Neutrophil (primary cell): Measurements from ENCODE around the gene CSF1R.

Experiments used
- H3K27ac ChIP-seq: fragments of 200-600 bp; sonication (generic); 2 replicates; pipeline ENCODE4 v1.5.1; 2016; ENCODE audit warnings: mild to moderate bottlenecking, moderate library complexity
- H3K27me3 ChIP-seq: fragments of 200-600 bp; sonication (generic); 2 replicates; pipeline ENCODE4 v1.6.0; 2016; ENCODE audit warnings: mild to moderate bottlenecking
- H3K36me3 ChIP-seq: fragments of 200-600 bp; sonication (generic); 2 replicates; pipeline ENCODE4 v1.5.1; 2017
- H3K4me1 ChIP-seq, 2 experiments: fragments of 200-600 bp in 1 of 2; sonication (generic) in 1 of 2; 1 replicate in 1 of 2; 2 replicates in 1 of 2; pipeline versions ENCODE4 v1.5.1 to v1.6.1; 2013 to 2016; ENCODE audit warnings: low read depth in 1 of 2, low read length in 1 of 2, mild to moderate bottlenecking in 1 of 2, moderate library complexity in 1 of 2; ENCODE audit not compliant: control insufficient read depth in 1 of 2, insufficient read depth in 1 of 2
- H3K4me3 ChIP-seq, 2 experiments: fragments of 200-600 bp in 1 of 2; sonication (generic) in 1 of 2; 1 replicate in 1 of 2; 2 replicates in 1 of 2; pipeline ENCODE4 v1.5.1; 2013 to 2016; ENCODE audit warnings: low read depth in 1 of 2, low read length in 1 of 2, mild to moderate bottlenecking in 1 of 2, moderate library complexity in 1 of 2
- H3K9me3 ChIP-seq: fragments of 200-600 bp; sonication (generic); 2 replicates; pipeline ENCODE4 v1.5.1; 2016
- TF ChIP-seq, protein P1 (sequence below): fragments of 200-600 bp; sonication (generic); IDR thresholded peaks from 2 replicates; pipeline ENCODE4 v1.5.1; 2016; ENCODE audit warnings: antibody characterized with exemption

CSF1R gene

DNA sequence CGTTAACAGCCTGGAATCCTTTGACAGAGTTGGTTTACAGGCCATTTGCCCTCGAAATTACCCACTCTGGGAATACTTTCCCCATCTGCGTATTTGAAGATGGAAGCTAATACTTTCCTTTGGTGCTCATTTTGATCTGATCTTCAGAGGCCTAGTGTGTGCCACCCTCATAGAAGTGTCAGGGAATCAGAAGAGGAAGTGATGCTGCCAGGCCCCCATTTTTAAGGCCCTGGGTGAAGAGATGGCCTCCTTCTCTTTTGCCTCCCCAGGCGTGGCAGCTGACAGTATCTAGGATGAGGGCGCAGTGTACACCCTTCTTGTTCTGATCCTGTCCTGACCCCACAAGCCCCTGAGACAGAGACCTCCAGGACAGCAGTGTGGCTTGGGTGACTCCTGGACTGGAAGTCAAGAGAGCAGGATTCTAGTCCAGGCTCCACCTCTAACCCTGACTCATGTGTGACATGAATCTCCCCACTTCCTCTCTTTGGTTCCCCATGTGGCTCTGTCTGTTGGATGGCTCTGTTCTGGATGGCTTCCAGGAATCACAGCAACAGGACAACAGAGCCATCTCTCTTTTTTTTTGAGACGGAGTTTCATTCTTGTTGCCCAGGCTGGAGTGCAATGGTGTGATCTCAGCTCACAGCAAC lies 27.8 kb downstream of the CSF1R start:
- TF ChIP-seq, protein P1, sequence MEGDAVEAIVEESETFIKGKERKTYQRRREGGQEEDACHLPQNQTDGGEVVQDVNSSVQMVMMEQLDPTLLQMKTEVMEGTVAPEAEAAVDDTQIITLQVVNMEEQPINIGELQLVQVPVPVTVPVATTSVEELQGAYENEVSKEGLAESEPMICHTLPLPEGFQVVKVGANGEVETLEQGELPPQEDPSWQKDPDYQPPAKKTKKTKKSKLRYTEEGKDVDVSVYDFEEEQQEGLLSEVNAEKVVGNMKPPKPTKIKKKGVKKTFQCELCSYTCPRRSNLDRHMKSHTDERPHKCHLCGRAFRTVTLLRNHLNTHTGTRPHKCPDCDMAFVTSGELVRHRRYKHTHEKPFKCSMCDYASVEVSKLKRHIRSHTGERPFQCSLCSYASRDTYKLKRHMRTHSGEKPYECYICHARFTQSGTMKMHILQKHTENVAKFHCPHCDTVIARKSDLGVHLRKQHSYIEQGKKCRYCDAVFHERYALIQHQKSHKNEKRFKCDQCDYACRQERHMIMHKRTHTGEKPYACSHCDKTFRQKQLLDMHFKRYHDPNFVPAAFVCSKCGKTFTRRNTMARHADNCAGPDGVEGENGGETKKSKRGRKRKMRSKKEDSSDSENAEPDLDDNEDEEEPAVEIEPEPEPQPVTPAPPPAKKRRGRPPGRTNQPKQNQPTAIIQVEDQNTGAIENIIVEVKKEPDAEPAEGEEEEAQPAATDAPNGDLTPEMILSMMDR, result no peak
- H3K4me3 ChIP-seq, result no peak overlapping the region
- peaks cover 9 to 14% of the 10 kb centered on the region in 2 experiments for H3K4me1 ChIP-seq

DNA sequence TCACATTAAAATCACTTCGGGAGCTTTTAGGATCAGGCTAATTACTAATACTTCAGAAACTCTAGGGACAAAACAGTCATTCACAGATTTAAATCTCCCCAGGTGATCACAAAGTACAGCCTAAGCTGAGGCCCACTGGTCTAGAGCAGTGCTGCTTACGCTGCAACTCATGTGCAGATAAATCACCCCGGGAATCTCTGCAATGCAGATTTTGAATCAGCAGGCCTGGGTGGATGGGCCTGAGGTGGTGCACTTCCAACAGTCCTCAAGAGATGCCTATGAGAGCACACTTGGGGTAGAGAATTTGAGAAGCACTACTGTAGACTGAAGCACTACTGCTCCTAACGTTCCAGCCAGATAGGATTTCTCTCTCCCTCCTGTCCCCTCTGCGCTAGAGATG lies 28.4 kb downstream of the CSF1R start:
- TF ChIP-seq, protein P1, result no peak
- no peak overlapping the region for H3K27ac ChIP-seq
- H3K9me3 ChIP-seq, result no peaks in the 10 kb centered on the region
- H3K27me3 ChIP-seq, result no peaks in the 10 kb centered on the region
- peaks cover 9 to 14% of the 10 kb centered on the region in 2 experiments for H3K4me1 ChIP-seq
- peaks cover 97% of the 10 kb centered on the region for H3K36me3 ChIP-seq
- no peak overlapping the region for H3K4me3 ChIP-seq

More for the DNA sequence above, 27.8 kb downstream of the CSF1R start:
- Histone ChIP-seq H3K9me3 (no peaks in the 10 kb centered on the region), H3K27me3 (no peaks in the 10 kb centered on the region), H3K27ac (peak overlapping the region; percentile 59), H3K36me3 (peaks cover 97% of the 10 kb centered on the region)

DNA sequence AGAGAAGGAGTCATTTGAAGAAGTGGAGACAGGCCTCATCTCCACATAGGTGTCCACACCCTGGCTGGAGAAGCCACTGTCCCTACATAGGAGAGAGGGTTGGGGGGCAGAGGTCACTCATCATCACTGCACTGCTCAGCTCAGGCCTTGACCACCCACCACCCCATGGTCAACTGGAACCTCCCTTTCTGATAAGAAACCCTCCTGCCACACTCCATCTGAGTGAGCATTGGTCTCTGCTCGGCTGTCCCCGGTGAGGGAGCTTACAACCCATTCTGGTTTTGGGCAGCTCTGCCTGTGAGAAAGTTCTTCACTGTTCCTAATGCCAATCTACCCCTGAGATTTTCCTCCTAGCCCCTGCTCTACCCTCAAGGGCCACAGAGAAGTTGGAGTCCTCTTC lies 28.8 kb downstream of the CSF1R start:
- peaks cover 97% of the 10 kb centered on the region for H3K36me3 ChIP-seq
- no peaks in the 10 kb centered on the region for H3K27me3 ChIP-seq
- peaks cover 4 to 13% of the 10 kb centered on the region in 2 experiments for H3K4me1 ChIP-seq
- H3K9me3 ChIP-seq, result no peaks in the 10 kb centered on the region
- H3K27ac ChIP-seq, result no peak overlapping the region
- no peak overlapping the region for H3K4me3 ChIP-seq
- TF ChIP-seq, protein P1, result no peak

DNA sequence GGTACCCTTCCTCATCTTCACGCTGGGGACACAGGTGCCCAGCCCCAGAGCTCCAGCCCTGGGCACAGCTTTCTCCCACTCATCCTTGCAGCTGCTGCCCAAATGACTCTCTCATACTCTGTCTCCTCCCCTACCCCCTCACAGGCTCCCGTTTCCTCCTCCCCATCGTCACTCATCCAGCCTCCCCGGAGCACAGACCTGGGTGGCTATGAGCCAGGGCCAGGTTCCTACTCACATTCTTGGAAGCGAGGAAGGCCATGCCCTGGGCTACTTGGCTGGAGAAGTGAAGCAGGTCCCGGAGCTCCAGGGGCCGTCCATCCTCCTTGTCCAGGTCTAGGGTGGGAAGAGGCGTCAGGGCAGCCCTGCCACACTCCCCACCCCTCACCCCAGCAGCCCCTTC lies 29.3 kb downstream of the CSF1R start:
- Histone ChIP-seq H3K9me3 (no peaks in the 10 kb centered on the region), H3K27ac (no peak overlapping the region), H3K36me3 (peaks cover 99% of the 10 kb centered on the region), H3K27me3 (no peaks in the 10 kb centered on the region), H3K4me1 (peaks cover 0 to 8% of the 10 kb centered on the region in 2 experiments), H3K4me3 (no peak overlapping the region)
- TF ChIP-seq, protein P1, result no peak

DNA sequence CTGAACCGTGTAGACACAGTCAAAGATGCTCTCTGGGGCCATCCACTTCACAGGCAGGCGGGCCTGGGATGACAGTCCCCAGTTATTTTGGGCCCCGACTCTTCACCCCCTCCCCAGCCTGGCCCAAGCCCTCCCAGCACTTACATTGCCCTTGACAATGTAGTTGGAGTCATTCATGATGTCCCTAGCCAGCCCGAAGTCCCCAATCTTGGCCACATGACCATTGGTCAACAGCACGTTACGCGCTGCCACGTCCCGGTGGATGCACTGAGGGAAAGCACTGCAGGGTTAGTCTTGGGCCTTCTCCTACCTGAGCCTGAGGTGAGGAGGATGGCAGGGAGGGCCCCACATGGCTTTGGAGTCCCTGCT lies 30.3 kb downstream of the CSF1R start:
- TF ChIP-seq, protein P1, result no peak
- no peaks in the 10 kb centered on the region for H3K9me3 ChIP-seq
- no peak overlapping the region for H3K27ac ChIP-seq
- no peaks in the 10 kb centered on the region for H3K27me3 ChIP-seq
- H3K36me3 ChIP-seq, result peaks cover 99% of the 10 kb centered on the region
- no peak overlapping the region for H3K4me3 ChIP-seq
- H3K4me1 ChIP-seq, result peaks cover 0 to 2% of the 10 kb centered on the region in 2 experiments
